Measurements from ENCODE around the gene DNTT.

DNTT gene

GRCh38 chr10:96387161-96387560 is 82.9 kb downstream of the DNTT start:
- DNase-seq = no peak

- DNase-seq = no peak
Observed at GRCh38 chr10:96387601-96388000, 83.4 kb downstream of the DNTT start.
